ENCODE measurements around the gene SEMA6D. TPM values are rescaled to one million over a fixed set of nuclear protein-coding genes. Genes with fewer than 3 reads are reported as not detected.

Gene SEMA6D
- total RNA-seq, 1 donor from 2014 or later, result 4.0 TPM

DNA sequence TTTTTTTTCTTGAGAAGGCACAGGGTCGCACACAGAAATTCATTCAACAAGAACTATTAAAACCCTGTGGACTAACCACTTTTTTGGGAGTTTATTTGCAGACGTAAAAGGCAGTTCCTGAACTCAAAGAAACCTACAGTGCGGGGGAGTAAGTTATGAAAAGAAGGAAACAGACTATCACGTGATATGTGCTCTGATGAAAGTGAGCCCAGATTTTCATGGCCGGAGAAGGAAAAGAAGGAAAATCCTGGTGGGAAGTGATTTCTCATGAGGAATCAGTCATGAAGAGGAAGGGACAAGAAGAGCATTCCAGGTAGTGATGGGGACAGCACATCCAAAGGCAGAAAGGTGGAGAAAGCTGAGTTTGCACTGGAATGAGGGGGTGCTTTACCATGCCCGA, 26.1 kb downstream of the SEMA6D start:
- TF ChIP-seq, protein P1, sequence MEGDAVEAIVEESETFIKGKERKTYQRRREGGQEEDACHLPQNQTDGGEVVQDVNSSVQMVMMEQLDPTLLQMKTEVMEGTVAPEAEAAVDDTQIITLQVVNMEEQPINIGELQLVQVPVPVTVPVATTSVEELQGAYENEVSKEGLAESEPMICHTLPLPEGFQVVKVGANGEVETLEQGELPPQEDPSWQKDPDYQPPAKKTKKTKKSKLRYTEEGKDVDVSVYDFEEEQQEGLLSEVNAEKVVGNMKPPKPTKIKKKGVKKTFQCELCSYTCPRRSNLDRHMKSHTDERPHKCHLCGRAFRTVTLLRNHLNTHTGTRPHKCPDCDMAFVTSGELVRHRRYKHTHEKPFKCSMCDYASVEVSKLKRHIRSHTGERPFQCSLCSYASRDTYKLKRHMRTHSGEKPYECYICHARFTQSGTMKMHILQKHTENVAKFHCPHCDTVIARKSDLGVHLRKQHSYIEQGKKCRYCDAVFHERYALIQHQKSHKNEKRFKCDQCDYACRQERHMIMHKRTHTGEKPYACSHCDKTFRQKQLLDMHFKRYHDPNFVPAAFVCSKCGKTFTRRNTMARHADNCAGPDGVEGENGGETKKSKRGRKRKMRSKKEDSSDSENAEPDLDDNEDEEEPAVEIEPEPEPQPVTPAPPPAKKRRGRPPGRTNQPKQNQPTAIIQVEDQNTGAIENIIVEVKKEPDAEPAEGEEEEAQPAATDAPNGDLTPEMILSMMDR (IDR thresholded peaks at IDR 0.05), result no peak
- no peak overlapping the region for H3K4me3 ChIP-seq
- intact Hi-C loops (cut with DNase I), result no loop called here

DNA sequence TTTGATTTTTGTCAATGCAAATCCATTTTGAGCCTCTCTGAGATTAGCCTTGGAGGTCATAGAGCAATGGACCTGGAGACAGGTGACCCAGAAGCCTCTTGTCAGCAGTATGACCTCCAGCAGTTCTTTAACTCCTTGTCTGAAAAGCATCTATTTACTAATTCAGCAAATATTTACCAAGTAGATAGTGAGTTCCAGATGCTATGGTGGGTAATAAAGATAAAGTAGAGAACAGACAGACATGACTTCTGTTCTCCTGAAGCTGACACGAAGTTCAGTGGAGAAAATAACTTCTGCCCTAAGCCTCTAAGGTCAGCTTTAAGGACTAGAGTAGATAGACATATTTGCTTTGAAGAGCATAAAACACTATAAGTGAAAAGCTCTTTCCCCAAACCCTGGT, 26.6 kb downstream of the SEMA6D start:
- intact Hi-C loops (cut with DNase I), result no loop called here
- H3K9me3 ChIP-seq, result no peaks in the 10 kb centered on the region
- no peak for DNase-seq (ENCODE audit: low spot score in 2 of 2)
- no peak overlapping the region for H3K27ac ChIP-seq
- H3K4me3 ChIP-seq, result no peak overlapping the region
- TF ChIP-seq, protein P1 (IDR thresholded peaks at IDR 0.05), result no peak
- H3K4me1 ChIP-seq, result no peaks in the 10 kb centered on the region
- no peaks in the 10 kb centered on the region for H3K27me3 ChIP-seq
- peaks cover 0 to 20% of the 10 kb centered on the region in 2 donors for H3K36me3 ChIP-seq

More for the DNA sequence above, 26.1 kb downstream of the SEMA6D start:
- Histone ChIP-seq H3K27ac (no peak overlapping the region), H3K27me3 (no peaks in the 10 kb centered on the region), H3K4me1 (no peaks in the 10 kb centered on the region), H3K9me3 (no peaks in the 10 kb centered on the region), H3K36me3 (peaks cover 0 to 20% of the 10 kb centered on the region in 2 donors)
- DNase-seq (ENCODE audit: low spot score in 2 of 2), result no peak

DNA sequence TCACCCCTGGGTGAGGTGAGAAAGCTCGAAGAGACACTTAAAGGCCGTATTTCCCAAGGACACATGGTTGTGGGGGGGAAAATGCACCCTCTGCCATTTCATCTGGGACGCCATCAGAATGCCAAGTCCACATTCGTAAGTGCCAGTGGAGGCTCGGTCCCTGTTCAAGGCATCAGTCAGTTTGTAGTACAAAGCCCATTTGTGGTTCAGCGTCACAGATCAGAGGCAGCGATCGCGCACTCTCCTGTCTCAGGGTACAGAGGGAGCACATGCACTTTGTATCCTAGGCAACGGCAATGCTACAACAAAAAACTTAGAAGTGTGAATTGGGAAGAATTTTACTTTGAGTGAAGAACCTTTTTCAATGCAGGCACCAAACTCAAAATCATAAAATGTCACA, 27.2 kb downstream of the SEMA6D start:
- Histone ChIP-seq H3K27ac (no peak overlapping the region), H3K36me3 (peaks cover 0 to 20% of the 10 kb centered on the region in 2 donors), H3K27me3 (no peaks in the 10 kb centered on the region), H3K4me3 (no peak overlapping the region), H3K4me1 (no peaks in the 10 kb centered on the region), H3K9me3 (no peaks in the 10 kb centered on the region)
- DNase-seq (ENCODE audit: low spot score in 2 of 2), result no peak
- TF ChIP-seq, protein P1 (IDR thresholded peaks at IDR 0.05), result no peak
- intact Hi-C loops (cut with DNase I), result no loop called here

DNA sequence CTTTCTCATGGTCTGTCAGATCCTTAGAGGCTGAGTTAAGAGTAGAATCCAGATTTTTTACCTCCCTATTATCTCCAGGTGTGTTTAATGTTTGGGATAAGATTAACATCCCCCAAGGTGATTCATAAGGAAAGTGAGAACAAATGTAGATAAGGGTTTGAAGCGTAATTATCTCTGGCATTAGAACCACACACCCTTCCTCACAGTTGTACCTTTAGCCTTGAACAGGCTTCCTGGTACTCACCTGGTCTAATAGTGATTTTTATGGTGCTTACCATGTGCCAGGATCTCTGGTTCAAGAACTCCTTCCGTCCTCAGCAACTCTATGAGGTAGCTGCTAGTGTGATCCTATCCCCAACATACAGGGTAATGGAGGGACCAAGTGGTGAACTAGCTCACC, 27.7 kb downstream of the SEMA6D start:
- no peak for DNase-seq (ENCODE audit: low spot score in 2 of 2)
- Histone ChIP-seq H3K36me3 (peaks cover 0 to 20% of the 10 kb centered on the region in 2 donors), H3K27ac (no peak overlapping the region), H3K9me3 (no peaks in the 10 kb centered on the region), H3K4me1 (no peaks in the 10 kb centered on the region), H3K4me3 (no peak overlapping the region), H3K27me3 (no peaks in the 10 kb centered on the region)
- intact Hi-C loops (cut with DNase I), result no loop called here
- TF ChIP-seq, protein P1 (IDR thresholded peaks at IDR 0.05), result no peak

DNA sequence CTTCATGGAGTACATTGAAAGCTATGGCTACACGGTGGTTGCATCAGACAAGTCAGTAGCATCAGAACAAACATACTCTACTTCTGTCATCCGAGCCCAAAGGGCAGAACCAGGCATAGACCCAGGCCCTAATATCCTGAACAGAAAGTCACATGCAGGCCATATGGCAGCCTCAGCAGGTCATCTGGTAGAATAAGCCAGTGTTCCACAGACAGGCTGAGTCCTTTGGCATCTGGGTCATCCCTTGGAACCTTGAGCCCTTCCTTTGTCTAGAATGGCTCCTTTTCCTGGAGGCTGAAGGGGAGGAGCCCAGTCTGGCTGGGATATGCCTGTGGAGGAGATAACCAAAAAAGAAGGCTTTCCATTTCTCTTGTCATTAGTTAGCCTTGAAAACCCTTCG, 29.2 kb downstream of the SEMA6D start:
- no peaks in the 10 kb centered on the region for H3K27me3 ChIP-seq
- TF ChIP-seq, protein P1 (IDR thresholded peaks at IDR 0.05), result no peak
- DNase-seq (ENCODE audit: low spot score in 2 of 2), result no peak

More for the DNA sequence above, 29.2 kb downstream of the SEMA6D start:
- H3K4me3 ChIP-seq, result no peak overlapping the region
- intact Hi-C loops (cut with DNase I), result no loop called here
- peaks cover 0 to 20% of the 10 kb centered on the region in 2 donors for H3K36me3 ChIP-seq
- no peaks in the 10 kb centered on the region for H3K4me1 ChIP-seq
- H3K27ac ChIP-seq, result no peak overlapping the region
- no peaks in the 10 kb centered on the region for H3K9me3 ChIP-seq
